HEK293 (cell line): ENCODE measurements around the gene WAS.

Experiments
- CTCF ChIA-PET: fragments of 350-600 bp; formaldehyde crosslinking; extraction: SDS; loops from one replicate; lab custom pipeline; 2021; ENCODE audit warnings: antibody characterized with exemption; lab: Yijun Ruan, JAX
- POLR2A ChIA-PET: fragments of 300-600 bp; formaldehyde crosslinking; extraction: SDS; loops from one replicate; lab custom pipeline; 2020; ENCODE audit warnings: antibody characterized with exemption, inconsistent platforms; lab: Yijun Ruan, JAX
- H3K27ac ChIP-seq: fragments of 200-500 bp; sonication (Bioruptor generic); 2 replicates; pipeline ENCODE4 v1.5.1; 2014; ENCODE audit warnings: low read depth, low read length, control low read depth, inconsistent platforms; ENCODE audit errors: extremely low read depth
- H3K36me3 ChIP-seq, 2 experiments: fragments of 200-500 bp in 1 of 2; sonication (Bioruptor generic) in 1 of 2; 1 replicate in 1 of 2; 2 replicates in 1 of 2; pipeline ENCODE4 v1.5.1; 2014 to 2017; ENCODE audit warnings: inconsistent platforms in 2 of 2, low read length in 2 of 2; ENCODE audit not compliant: control insufficient read depth in 2 of 2, insufficient read depth in 1 of 2
- H3K4me1 ChIP-seq: fragments of 200-500 bp; sonication (Bioruptor generic); 2 replicates; pipeline ENCODE4 v1.5.1; 2014; ENCODE audit warnings: mild to moderate bottlenecking, low read length, inconsistent platforms; ENCODE audit not compliant: control insufficient read depth, insufficient read depth
- H3K4me3 ChIP-seq: 2 replicates; pipeline ENCODE4 v1.5.1; 2011; ENCODE audit warnings: low read depth, mild to moderate bottlenecking, control low read depth, low read length, moderate library complexity
- H3K9me3 ChIP-seq: fragments of 200-500 bp; sonication (Bioruptor generic); 2 replicates; pipeline ENCODE4 v1.5.1; 2014; ENCODE audit warnings: low read depth, low read length, inconsistent platforms; ENCODE audit not compliant: control insufficient read depth, insufficient read depth
- MEIS1 ChIP-seq: sonication (generic); formaldehyde crosslinking; IDR thresholded peaks from 2 replicates; pipeline ENCODE4 v1.8.1; 2022; ENCODE audit warnings: missing genetic modification reagents, mild to moderate bottlenecking, borderline replicate concordance
- SP2 ChIP-seq: fragments of 450-650 bp; formaldehyde crosslinking; IDR thresholded peaks from 2 replicates; pipeline ENCODE4 v1.5.1; 2016; ENCODE audit warnings: missing biosample characterization, missing genetic modification characterization
- WT1 ChIP-seq: fragments of 450-650 bp; formaldehyde crosslinking; IDR thresholded peaks from 2 replicates; pipeline ENCODE4 v1.5.1; 2016; ENCODE audit warnings: missing biosample characterization, missing genetic modification characterization
- ZBTB17 ChIP-seq: fragments of 450-650 bp; formaldehyde crosslinking; IDR thresholded peaks from 2 replicates; pipeline ENCODE4 v1.5.1; 2016; ENCODE audit warnings: missing biosample characterization, missing genetic modification characterization
- ZBTB21 ChIP-seq: fragments of 450-650 bp; formaldehyde crosslinking; IDR thresholded peaks from 2 replicates; pipeline ENCODE4 v1.5.1; 2017; ENCODE audit warnings: missing biosample characterization, missing genetic modification characterization
- ZNF121 ChIP-seq: fragments of 450-650 bp; formaldehyde crosslinking; IDR thresholded peaks from 2 replicates; pipeline ENCODE4 v1.5.1; 2016; ENCODE audit warnings: missing biosample characterization, missing genetic modification characterization
- ZNF16 ChIP-seq: fragments of 450-650 bp; formaldehyde crosslinking; IDR thresholded peaks from 2 replicates; pipeline ENCODE4 v1.5.1; 2016; ENCODE audit warnings: low read depth, missing biosample characterization, missing genetic modification characterization
- ZNF2 ChIP-seq: fragments of 450-650 bp; formaldehyde crosslinking; IDR thresholded peaks from 2 replicates; pipeline ENCODE4 v1.5.1; 2016; ENCODE audit warnings: missing biosample characterization, missing genetic modification characterization
- ZNF214 ChIP-seq: fragments of 450-650 bp; formaldehyde crosslinking; IDR thresholded peaks from 2 replicates; pipeline ENCODE4 v1.5.1; 2017; ENCODE audit warnings: missing biosample characterization, mild to moderate bottlenecking, missing genetic modification characterization, borderline replicate concordance
- ZNF324 ChIP-seq: fragments of 450-650 bp; formaldehyde crosslinking; IDR thresholded peaks from 2 replicates; pipeline ENCODE4 v1.5.1; 2016; ENCODE audit warnings: missing biosample characterization, missing genetic modification characterization
- ZNF354C ChIP-seq: fragments of 450-650 bp; formaldehyde crosslinking; IDR thresholded peaks from 2 replicates; pipeline ENCODE4 v1.5.1; 2016; ENCODE audit warnings: missing biosample characterization, missing genetic modification characterization, low read depth, borderline replicate concordance
- ZNF37A ChIP-seq: fragments of 450-650 bp; IDR thresholded peaks from 2 replicates; pipeline ENCODE4 v1.5.1; 2018; ENCODE audit warnings: missing biosample characterization, missing genetic modification characterization
- ZNF558 ChIP-seq: fragments of 450-650 bp; formaldehyde crosslinking; IDR thresholded peaks from 2 replicates; pipeline ENCODE4 v1.5.1; 2016; ENCODE audit warnings: missing biosample characterization, missing genetic modification characterization
- ZNF571 ChIP-seq: fragments of 450-650 bp; formaldehyde crosslinking; IDR thresholded peaks from 2 replicates; pipeline ENCODE4 v1.5.0; 2017; ENCODE audit warnings: missing biosample characterization, missing genetic modification characterization
- ZNF76 ChIP-seq: fragments of 450-650 bp; formaldehyde crosslinking; IDR thresholded peaks from 2 replicates; pipeline ENCODE4; 2016; ENCODE audit warnings: low read depth, missing biosample characterization, missing genetic modification characterization, borderline replicate concordance
- ZNF837 ChIP-seq: fragments of 450-650 bp; formaldehyde crosslinking; IDR thresholded peaks from 2 replicates; pipeline ENCODE4 v1.5.1; 2016; ENCODE audit warnings: missing biosample characterization, missing genetic modification characterization
- TF ChIP-seq, protein P1 (sequence below): fragments of 450-650 bp; formaldehyde crosslinking; IDR thresholded peaks from 2 replicates; pipeline ENCODE4 v1.5.1; 2016; ENCODE audit warnings: missing biosample characterization, missing genetic modification characterization
- TF ChIP-seq, protein P2 (sequence below): fragments of 450-650 bp; formaldehyde crosslinking; IDR thresholded peaks from 2 replicates; pipeline ENCODE4 v1.5.1; 2016; ENCODE audit warnings: missing biosample characterization, missing genetic modification characterization
- TF ChIP-seq, protein P3 (sequence below): fragments of 450-650 bp; formaldehyde crosslinking; IDR thresholded peaks from 2 replicates; pipeline ENCODE4 v1.5.1; 2016; ENCODE audit warnings: missing biosample characterization, missing genetic modification characterization
- TF ChIP-seq, protein P4 (sequence below): fragments of 450-650 bp; formaldehyde crosslinking; IDR thresholded peaks from 2 replicates; pipeline ENCODE4 v1.5.1; 2017; ENCODE audit warnings: missing biosample characterization, mild to moderate bottlenecking, missing genetic modification characterization, moderate library complexity
- TF ChIP-seq, protein P5 (sequence below): fragments of 450-650 bp; formaldehyde crosslinking; IDR thresholded peaks from 2 replicates; pipeline ENCODE4 v1.5.1; 2016; ENCODE audit warnings: missing biosample characterization, missing genetic modification characterization

WAS gene

DNA sequence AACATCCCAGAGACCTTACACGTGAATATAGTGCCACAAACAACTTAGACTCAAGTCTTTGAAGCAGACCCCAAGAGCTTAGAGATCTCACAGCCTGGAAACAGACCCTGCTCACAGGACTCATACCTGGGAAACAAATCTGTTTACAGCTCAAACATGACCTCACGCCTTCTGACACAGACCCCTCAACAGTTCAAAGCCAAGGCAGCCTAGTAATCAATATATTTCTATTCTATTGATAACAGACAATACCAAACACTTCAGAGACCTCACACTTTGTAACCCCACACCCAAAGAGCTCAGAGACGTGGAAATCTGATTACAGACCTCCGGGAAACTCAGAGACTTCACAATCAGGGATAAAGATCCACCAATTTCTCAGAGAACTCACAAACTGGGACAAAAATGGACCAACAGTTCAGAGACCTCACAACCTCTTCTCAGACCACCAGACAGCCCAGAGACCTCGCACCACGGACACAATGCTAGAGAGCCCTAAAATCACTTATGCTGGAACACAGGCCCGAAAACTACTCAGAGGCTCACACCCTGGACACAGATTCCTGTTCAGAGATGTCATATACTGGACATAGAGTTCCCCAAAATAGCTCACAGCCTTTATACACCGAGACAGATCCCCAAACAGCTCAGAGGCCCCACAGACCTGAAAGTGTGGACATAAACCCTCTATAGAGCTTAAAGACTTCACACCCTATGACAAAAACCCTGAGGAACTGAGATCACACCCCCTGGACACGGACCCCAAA lies 27.7 kb downstream of the WAS start:
- TF ChIP-seq, protein P1, sequence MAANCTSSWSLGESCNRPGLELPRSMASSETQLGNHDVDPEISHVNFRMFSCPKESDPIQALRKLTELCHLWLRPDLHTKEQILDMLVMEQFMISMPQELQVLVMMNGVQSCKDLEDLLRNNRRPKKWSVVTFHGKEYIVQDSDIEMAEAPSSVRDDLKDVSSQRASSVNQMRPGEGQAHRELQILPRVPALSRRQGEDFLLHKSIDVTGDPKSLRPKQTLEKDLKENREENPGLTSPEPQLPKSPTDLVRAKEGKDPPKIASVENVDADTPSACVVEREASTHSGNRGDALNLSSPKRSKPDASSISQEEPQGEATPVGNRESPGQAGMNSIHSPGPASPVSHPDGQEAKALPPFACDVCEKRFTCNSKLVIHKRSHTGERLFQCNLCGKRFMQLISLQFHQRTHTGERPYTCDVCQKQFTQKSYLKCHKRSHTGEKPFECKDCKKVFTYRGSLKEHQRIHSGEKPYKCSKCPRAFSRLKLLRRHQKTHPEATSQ (tag by site-specific recombination) = no peak
- TF ChIP-seq ZNF324 (no peak), ZNF76 (tag by site-specific recombination) (no peak), WT1 (no peak), ZBTB21 (no peak), ZNF16 (tag by site-specific recombination) (no peak), ZNF37A (tag by site-specific recombination) (no peak), MEIS1 (no peak), ZNF837 (tag by site-specific recombination) (no peak)
- TF ChIP-seq, protein P2, sequence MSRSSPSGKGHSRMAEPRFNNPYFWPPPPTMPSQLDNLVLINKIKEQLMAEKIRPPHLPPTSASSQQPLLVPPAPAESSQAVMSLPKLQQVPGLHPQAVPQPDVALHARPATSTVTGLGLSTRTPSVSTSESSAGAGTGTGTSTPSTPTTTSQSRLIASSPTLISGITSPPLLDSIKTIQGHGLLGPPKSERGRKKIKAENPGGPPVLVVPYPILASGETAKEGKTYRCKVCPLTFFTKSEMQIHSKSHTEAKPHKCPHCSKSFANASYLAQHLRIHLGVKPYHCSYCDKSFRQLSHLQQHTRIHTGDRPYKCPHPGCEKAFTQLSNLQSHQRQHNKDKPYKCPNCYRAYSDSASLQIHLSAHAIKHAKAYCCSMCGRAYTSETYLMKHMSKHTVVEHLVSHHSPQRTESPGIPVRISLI (tag by site-specific recombination) = no peak
- TF ChIP-seq, protein P3, sequence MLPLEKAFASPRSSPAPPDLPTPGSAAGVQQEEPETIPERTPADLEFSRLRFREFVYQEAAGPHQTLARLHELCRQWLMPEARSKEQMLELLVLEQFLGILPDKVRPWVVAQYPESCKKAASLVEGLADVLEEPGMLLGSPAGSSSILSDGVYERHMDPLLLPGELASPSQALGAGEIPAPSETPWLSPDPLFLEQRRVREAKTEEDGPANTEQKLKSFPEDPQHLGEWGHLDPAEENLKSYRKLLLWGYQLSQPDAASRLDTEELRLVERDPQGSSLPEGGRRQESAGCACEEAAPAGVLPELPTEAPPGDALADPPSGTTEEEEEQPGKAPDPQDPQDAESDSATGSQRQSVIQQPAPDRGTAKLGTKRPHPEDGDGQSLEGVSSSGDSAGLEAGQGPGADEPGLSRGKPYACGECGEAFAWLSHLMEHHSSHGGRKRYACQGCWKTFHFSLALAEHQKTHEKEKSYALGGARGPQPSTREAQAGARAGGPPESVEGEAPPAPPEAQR (tag by site-specific recombination) = no peak
- TF ChIP-seq, protein P4, sequence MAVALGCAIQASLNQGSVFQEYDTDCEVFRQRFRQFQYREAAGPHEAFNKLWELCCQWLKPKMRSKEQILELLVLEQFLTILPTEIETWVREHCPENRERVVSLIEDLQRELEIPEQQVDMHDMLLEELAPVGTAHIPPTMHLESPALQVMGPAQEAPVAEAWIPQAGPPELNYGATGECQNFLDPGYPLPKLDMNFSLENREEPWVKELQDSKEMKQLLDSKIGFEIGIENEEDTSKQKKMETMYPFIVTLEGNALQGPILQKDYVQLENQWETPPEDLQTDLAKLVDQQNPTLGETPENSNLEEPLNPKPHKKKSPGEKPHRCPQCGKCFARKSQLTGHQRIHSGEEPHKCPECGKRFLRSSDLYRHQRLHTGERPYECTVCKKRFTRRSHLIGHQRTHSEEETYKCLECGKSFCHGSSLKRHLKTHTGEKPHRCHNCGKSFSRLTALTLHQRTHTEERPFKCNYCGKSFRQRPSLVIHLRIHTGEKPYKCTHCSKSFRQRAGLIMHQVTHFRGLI (tag by site-specific recombination) = no peak
- TF ChIP-seq, all 188 proteins: peak for 0
- POLR2A ChIA-PET = interaction anchor here (0.5 to 1.0 kb wide), 4 partner anchors 11 to 1760 kb away, joined by 3 read pairs; no protein-coding TSS in a partner anchor
- H3K4me1 ChIP-seq = no peaks in the 10 kb centered on the region
- no peak overlapping the region for H3K4me3 ChIP-seq
- CTCF ChIA-PET = interaction anchor here (1.1 kb wide), 1 partner anchor 14 kb away, joined by 3 read pairs; no protein-coding TSS in a partner anchor
- peaks cover 0 to 30% of the 10 kb centered on the region in 2 experiments; a peak in 2 of 3 replicates for H3K36me3 ChIP-seq
- no peak overlapping the region for H3K27ac ChIP-seq
- H3K9me3 ChIP-seq = no peaks in the 10 kb centered on the region

DNA sequence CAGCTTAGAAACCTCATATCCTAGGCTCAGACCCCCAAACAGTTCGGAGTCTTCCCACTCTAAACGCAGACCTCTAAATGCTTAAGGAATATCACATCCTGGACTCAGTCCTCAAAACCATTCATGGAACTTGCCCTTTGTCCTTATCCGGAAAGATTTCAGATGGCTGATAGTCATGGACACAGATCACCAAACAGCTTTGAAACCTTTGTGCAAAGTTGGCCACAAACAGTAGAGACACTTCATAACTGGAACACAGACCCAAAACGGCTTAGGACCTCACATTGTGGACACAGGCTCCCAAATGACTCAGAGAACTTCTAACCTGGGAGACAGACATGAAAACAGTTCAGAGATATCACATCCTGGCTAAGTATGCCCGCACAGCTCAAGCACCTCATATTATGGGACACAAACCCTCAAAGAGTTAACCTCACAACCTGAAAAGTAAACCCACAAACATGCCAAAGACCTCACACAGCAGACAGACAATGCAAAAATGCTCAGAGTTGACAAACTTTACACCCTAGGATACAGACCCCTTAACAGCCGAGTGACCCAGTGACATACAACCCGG lies 28.4 kb downstream of the WAS start:
- TF ChIP-seq ZNF121 (no peak), ZNF354C (no peak), ZNF37A (tag by site-specific recombination) (no peak), ZNF214 (tag by site-specific recombination) (no peak), ZBTB17 (tag by site-specific recombination) (no peak), ZBTB21 (no peak), ZNF2 (no peak), SP2 (tag by site-specific recombination) (no peak), ZNF571 (tag by site-specific recombination) (no peak), ZNF558 (tag by site-specific recombination) (no peak)
- TF ChIP-seq, protein P5, sequence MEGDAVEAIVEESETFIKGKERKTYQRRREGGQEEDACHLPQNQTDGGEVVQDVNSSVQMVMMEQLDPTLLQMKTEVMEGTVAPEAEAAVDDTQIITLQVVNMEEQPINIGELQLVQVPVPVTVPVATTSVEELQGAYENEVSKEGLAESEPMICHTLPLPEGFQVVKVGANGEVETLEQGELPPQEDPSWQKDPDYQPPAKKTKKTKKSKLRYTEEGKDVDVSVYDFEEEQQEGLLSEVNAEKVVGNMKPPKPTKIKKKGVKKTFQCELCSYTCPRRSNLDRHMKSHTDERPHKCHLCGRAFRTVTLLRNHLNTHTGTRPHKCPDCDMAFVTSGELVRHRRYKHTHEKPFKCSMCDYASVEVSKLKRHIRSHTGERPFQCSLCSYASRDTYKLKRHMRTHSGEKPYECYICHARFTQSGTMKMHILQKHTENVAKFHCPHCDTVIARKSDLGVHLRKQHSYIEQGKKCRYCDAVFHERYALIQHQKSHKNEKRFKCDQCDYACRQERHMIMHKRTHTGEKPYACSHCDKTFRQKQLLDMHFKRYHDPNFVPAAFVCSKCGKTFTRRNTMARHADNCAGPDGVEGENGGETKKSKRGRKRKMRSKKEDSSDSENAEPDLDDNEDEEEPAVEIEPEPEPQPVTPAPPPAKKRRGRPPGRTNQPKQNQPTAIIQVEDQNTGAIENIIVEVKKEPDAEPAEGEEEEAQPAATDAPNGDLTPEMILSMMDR (tag by site-specific recombination) = no peak
- TF ChIP-seq, protein P3 (tag by site-specific recombination) = no peak
- TF ChIP-seq, all 188 proteins: peak for 0
- Histone ChIP-seq H3K9me3 (no peaks in the 10 kb centered on the region), H3K4me3 (no peak overlapping the region), H3K27ac (no peak overlapping the region), H3K36me3 (peaks cover 0 to 23% of the 10 kb centered on the region in 2 experiments; a peak in 2 of 3 replicates), H3K4me1 (no peaks in the 10 kb centered on the region)
- CTCF ChIA-PET = interaction anchor here (1.1 kb wide), 1 partner anchor 14 kb away, joined by 3 read pairs; no protein-coding TSS in a partner anchor
- POLR2A ChIA-PET = interaction anchor here (0.9 to 1.0 kb wide), 2 partner anchors 11 to 25 kb away, joined by 3 read pairs; no protein-coding TSS in a partner anchor
